HG03469 (cell line): ENCODE data around the gene UNC5B.

Experiments
- ATAC-seq: cut with Tn5 transposase; IDR thresholded peaks from one replicate; pipeline ENCODE4 v1.9.1; 2021; ENCODE audit warnings: mild to moderate bottlenecking, moderate library complexity, moderate number of reproducible peaks; ENCODE audit not compliant: unreplicated experiment

The UNC5B gene

DNA sequence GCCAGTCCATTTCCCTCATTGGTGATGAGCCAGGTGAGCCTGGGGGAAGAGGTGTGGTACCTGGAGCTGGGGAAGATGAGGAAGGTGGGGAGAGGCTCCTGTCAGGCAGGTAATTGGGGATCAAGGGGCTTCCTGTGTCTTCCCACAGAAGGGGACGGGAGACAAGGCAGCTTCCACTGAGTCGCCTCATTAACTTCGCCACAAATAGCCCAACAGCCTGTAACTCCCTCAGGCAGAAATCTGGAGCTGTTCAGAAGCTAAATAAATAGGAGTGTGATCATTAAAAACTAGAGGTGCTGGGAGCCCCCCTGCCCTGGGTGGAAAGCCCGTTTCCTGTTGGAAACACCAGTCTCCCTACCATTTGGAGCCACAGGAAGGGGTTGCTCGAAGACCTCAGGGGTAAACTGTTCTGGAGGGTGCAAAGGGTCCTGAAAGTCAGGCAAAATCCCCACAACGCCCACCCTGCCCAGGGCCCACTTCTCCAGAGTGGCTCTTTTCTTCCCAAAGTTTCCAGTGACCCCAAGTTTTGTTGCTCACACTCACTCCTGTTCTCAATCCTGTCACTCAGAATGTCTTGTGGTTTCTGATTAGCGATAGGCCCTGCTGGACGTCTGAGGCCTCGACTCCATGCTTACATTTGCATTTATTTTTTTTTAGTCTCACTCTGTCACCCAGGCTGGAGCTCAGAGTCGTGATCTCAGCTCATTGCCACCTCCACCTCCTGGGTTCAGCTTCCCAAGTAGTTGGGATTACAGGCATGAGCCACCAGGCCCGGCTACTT lies 25.7 kb downstream of the UNC5B start:
- ATAC-seq: no peak

DNA sequence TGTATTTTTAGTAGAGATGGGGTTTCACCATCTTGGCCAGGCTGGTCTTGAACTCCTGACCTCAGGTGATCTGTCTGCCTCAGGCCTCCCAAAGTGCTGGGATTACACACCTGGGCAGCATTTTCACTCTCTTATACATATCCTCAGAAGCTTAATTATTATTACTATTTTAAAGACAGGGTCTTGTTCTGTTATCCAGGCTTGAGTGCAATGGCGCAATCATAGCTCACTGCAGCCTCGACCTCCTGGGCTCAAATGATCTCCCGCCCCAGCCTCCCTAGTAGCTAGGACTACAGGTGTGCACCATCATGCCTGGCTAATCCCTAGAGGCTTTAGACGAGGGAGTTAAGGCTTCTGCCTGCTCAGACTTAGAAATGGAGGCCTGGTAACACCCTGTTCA lies 26.3 kb downstream of the UNC5B start:
- no peak for ATAC-seq

DNA sequence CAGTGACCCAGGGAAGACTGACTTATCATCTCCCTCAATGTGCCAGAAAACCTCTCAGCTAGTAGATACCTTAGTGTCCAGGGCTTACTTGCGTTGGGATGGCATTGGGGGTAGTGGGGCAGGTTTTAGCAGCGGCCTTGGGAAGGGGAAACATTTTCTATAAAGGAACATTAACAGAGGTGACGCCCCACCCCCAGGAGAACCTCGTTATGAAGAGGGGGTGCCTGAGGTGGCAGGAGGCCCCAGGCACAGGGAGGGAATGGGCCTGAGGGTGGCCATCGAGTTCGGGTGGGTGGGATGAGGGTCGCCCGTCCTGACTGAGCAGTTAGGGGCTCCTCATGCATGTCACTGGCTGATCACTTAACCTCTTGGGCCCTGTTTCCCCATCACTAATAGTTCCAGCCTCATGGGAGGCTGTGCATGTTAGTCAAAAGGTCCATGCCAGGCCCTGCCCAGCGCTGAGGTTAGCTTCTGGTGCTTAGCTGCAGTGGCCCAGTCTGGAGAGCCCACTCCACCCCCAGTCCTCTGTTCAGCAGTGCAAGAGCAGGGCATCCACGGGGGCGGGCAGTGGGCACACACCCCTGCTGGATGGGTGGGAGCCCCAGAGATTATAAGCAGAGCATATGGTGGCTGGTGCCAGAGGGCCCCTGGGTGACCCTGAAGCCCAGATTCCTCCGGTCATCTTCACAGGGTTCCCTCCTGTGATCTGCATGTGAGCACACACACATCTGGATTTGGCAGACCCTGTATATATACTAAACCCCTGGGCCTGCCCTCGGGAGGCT lies 27.0 kb downstream of the UNC5B start:
- no peak for ATAC-seq

DNA sequence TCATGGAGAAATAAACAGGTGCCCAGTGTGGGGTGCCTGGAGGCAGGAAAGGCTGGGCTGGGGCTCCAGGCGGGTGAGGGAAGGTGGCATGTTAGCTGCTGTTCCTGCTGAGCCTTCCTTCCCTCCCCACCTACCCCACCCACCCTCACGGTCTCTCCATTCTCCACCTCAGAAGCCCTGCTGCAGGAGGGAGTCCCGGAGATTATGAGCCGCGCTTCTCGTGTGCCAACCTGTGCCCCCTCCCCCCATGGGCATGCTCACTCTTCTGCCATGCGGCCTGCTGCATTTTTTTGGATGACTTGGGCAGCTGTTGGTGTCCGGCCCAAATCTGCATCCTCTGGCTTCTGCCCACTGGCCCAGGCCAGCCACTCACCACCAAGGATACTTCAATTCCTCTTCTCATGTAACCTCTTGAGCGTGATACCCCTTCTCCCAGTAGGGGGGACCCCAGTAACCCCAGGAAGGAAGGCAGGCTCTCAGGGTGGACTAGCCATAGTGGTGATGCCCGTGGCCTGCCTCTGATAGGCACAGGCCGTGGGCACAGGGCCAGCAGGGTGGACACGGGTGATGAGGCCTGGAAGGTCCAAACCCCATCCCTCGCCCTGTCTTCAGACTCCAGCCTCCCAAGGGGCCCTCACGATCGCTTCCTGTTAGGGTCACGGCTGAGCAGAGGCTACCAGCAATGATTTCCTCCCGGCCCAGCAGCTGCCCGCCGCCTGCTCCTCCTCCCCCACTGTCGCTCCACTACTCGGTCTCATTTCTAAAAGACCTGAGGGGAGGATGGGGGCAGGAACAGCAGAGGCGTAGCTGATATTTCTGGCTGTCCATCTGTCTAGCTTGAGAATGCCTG lies 27.8 kb downstream of the UNC5B start:
- no peak for ATAC-seq

DNA sequence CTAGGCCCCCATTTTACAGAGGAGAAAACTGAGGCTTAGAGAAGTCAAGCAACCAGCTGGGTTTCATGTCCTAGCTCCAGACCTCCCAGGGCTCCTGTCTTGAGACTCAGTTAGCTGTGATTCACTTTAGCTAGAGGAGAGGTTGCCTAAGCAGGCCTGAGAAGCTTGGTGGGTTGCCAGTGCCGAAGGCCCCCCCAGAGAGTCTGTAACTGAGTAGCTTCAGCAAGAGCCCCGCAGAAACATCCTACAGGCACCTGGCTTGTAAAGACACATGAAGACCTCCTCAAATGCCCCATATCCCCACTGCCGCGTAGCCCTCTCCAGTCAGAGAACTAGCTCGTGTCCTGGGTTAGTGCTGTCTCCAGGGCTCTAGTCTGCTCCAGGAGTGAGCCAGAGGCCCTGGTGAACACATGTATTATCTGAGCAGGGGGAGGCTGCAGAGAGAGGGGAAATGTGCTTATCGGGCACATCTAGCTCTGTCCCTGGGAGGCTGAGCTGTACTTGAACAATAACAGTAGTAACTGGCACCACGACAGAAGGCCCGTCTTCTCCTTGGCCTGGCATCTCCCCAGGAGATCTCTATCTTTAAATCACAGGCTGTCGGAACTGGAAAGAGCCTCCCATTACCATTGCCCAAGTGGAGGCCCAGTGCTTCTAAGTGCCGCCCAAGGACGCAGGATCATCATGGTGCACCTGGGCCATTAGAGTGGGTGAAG lies 28.9 kb downstream of the UNC5B start:
- ATAC-seq: no peak

DNA sequence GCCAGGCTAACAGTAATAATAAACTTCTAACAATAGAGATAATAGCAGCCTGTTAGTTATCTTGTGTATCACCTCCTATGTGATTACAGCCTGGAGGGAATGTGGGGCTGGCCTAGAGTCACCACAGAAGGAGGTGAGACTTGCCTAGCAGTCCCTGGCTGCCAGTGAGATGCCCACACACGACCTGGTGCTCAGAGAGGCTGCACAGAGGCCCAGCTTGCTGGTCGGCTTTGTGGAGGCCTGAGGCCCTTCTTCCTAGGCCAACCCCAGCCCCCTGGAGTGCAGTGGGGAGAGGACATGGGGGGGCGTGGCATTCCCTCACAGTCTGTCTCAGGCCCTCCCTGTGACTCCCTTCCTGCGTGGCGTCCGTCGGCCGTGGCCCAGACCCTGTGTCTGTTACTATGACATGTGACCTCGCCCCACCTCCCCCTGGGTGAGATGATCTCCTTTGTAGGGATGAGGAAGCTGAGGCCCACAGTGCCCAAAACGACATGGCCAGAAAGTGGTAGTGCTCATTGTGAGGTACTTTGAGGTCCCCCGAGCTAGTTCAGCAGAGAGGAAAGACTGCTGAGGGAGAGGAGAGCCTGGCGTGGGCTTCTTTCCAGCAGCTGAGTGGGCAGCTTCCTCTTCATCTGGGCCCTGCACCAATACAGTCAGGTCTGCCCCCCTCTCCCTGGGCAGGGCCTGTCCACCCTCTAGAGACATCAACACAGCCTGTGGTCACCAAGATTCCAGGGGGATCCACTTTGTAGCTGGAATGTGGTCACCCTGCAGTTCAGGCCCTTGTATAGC lies 29.7 kb downstream of the UNC5B start:
- no peak for ATAC-seq

DNA sequence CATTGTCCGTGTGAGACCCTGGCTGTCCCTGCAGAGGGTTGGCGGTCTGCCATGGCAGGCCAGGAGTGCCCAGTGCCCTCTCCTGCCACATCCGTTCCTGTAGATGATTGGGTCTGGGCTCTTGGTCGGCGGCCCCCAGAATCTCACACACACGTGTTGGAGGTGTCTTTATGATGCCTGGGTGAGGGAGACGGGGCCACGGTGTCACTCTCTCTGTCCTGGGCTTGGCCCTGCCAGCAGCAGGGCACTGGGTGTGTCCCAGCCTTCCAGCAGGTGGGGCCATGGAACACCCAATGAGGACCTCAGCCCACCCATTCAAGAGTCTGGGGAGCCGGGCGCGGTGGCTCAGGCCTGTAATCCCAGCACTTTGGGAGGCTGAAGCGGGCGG lies 30.2 kb downstream of the UNC5B start:
- no peak for ATAC-seq

DNA sequence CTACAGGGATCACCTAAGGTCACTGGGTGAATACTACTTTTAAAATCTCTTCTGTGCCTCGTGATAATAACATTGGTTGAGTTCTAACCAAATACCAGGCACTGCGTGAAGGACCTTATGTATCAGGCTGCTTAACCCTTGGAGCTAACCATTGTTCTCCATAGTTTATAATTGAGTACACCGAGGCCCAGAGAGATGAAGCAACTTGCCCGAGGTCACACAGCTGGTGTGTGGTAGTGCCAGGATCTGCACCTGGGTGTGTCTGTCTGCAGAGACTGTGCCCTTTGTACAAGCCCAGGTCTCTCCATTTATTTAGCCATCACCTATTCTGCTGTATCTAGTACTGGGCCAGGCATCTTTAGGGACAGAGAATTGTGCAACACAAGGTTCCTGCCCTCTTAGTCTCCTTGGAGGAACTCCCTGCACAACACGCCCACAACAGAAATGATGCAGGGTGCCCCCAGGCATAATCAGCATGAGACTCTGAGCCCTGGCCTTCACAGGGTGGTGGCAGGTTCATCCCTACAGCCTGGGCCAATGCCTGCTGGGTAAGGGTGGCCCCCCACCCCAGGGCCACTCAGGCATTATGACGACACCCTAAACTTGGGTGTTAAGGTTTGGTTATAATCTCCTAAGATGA lies 31.5 kb downstream of the UNC5B start:
- ATAC-seq: no peak

DNA sequence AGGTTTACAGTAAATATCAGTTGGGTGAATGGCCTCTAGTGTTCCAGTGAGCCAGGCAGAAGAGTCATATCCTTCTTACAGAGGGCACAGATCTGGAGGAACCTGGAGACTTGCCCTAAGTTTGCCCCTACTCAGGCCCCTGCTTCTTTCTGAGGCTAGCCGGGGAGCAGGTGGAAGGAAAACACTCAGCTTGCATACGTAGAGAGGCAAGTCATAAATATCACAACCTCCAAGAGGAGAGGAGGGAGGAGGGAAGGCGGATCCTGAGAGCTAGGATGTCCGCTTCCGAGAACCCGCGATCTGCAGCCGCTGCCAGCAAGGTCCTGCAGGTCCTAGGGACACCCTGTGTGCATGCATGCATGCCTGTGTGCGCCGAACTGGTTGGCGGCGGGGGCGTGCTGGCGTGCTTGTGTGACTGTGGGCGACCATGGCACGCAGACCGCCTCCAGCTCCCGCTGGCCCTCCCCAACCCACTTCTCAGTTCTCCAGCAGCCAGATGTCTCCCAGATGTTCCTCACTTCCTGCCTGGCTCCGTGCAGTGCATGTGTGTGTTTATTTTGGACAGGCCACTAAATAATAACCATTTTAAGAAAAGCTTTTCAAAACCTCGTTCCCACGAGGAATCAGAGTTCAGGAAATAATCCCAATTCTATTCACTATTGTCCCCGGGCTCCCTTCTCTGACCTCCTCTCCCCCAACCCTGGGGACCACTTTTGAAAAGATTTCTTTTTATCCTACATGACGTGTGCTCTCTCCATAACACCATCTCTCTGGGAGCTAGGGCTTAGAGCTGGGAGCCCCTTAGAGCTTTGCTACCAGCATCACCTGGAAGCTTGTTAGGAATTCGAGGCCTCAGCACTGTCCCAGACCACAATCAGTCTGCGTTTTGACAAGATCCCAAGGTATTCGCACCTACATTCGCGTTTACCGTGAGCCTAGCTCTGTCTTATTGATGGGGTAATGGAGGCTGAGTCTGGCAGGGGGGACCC lies 32.4 kb downstream of the UNC5B start:
- ATAC-seq: no peak

DNA sequence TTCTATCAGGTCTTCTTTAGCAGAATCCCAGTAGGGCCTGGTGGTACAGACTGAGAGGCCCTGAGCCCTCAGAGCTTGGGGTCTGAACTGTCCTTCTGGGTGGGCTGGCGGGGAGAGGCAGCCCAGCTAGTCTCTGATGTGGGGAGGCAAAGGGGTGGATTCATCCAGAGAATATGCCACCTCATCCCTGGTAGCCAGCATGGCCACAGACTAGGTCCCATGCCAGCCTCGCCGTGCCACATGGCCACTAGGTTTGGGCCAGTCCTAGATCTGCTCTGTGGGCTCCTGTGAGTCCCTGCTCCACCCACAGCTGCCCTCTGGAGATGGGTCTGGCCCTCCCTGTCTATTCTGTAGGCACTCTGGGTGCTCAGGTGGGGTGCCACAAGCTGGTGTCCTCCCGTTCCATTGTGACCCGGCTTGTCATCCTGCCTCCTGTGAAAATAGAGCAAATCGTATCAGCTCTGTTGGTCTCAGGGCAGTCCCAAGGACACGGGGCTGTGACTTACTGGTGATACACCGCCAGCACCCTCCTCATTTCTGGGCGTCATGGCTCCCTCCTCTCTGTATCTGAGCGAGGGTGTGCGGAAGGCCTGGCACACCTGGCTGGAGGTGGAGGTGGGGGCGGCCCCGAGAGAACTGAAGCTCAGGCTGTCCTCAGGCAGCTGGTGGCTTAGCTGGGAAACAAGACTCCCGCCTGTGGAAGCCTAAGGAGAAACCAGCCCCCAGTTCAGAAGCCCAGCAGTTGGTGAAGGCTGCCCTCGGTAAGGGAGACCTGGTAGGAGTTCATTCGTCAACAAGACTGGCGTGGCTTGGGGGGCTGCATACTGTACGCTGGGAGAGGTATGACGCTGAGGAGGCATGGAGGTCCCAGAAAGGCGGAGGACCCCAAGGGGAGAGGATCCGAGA lies 33.3 kb downstream of the UNC5B start:
- no peak for ATAC-seq

DNA sequence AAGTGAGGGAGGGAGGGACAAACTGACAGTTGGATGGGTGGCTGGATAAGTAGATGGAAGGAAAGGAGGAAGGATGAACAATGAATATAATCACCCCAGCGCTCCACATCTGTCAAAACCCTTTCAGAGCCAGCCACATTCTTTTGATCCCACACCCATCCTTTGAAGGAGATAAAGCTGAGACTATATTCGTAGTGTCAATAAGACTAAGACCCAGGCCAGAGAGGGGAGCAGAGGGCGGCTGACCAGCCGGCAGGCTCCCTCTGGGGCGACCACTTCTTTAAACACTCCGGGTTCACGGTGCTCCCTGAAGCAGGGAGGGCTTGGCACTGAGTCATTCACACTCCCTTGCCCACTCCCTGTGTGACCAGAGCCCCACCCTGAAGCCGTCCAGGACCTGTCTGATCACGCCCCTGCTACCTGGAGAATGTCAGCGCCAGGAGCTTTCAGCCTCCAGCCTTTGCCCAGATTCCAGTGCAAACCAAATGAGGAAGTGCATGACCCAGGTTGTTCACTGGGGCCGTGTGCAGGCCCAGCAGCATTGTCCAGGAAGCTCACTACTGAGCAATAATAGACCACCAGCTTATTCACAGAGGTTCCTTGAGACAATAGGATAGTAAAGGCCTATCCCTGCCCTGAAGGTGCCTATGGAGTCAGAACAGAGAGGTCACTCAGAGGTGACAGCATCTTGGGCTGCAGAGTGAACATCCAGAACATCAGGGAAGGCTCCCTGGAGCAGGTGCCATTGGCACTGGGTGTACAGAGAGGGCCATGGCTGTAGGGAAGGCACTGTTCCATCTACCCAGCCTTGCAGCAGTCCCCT lies 34.4 kb downstream of the UNC5B start:
- ATAC-seq: no peak

DNA sequence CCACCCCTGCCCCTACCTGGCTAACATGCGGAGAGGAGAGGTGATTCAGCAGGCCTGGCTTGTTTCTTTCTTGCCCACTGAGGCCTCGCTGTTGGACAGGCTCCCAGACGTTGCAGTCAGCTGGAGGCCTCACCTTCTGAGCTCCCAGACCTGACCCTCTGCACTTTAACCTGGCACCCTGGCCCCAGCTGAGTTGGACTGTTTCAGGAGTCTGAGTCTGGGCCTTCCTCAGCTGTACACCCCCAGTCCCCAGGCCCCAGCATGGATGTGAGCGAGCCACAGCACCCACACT lies 35.0 kb downstream of the UNC5B start:
- no peak for ATAC-seq

DNA sequence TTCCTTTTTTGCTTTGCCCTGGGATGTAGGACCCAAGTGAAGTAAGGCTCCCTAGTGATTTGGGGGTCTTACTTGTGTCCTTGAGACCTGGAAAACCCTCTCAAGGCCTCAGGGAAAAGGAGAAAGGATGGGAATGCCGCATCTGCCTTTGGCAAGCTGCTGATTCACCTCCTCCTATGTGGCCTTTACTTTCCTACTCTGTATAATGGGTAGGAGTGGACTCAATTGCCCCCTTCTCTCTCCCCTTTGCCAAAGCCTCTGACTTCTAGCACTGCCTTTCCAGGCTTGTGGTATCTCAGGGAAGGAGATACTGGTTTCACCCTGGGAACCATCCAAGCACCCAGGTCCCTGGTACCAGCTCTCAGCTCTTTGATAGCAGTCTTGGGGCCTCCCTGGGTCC lies 35.4 kb downstream of the UNC5B start:
- no peak for ATAC-seq

DNA sequence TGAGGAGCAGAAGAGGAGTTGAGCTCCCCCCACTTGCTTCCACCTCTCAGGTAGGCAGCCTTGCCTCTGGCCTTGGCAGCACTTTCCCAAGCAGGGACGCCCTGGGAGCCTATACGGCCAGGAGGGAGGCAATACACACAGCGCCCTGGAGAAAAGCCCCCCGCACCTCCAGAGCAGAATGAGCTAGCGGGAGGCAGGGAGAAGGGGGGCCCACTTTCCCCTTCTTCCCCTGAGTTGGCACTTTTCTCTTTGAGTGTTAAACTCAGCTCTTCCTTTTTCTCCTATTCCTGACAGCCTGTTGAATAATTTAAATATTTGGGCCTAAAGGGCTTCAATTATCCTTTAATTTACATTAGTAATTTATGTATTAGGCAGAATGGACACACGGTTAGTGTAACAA lies 35.8 kb downstream of the UNC5B start:
- ATAC-seq: no peak

DNA sequence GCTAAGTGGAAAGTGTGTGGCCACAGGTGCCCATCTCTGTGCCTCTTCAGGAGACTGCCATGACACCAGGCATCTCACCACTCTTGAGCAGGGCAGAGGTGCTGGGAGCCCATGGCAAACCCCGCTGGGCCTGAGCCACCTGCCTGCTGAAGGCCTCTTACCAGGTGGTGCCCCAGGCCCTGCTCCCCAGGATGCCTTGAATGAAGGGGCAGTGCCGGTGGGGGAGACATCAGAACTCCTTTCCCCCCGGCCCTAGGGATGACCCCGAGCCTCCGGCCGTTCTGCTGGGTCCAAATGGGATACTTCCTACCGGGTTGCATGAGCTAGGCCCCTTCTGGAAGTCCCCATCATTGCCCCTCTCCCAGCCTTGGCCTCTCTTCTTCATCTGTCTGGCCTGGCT lies 37.6 kb downstream of the UNC5B start:
- ATAC-seq: no peak

DNA sequence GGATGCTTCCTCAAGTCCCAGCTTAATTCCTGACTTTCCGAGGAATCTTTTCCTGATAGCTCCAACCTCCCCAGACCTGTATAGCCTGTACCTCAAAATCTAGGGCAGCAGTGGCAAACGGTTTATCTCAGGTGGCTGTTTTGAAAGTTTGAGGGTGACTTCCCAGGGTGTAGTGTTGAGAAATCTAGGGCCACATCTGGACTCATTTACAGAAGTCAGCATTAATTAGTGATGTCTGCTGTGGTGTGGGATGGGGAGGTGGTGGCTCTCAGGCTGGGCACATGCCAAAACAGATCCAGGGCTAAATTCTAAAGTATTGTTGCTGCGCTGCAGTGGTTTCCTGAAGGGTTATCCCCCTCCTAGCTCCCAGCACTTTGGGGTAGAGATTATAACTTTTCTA lies 38.0 kb downstream of the UNC5B start:
- ATAC-seq: no peak

DNA sequence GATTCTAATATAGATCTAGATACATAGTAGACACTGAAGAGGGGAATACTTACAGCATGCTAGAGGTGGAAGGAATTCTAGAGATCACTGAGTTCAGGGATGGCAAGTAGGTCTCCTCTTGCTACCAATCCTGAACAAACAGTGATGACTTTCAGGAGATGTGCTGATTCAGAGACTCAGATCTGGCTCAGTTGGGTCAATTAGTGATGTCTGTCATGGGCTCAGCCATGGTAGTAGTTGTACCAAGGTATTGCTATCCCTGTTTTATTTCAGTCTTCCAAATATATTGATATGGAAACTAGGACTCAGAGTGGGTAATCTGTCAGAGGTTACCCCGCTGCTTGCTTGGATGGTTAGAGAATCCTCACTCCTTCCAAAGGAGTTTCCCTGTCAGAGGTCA lies 38.5 kb downstream of the UNC5B start:
- no peak for ATAC-seq
